ENCODE measurements around the gene PARP4. TPM values are rescaled to one million over a fixed set of nuclear protein-coding genes. Genes with fewer than 3 reads are reported as not detected.

Gene PARP4
- 47.0 TPM for total RNA-seq

GRCh38 chr13:24512197-24512907 is at the start of gene PARP4:
Gene PARP4 (minus strand): TSS chr13:24512778. CDS start chr13:24503776, 9,002 bp downstream.

Other genes starting within 250 kb of the PARP4 start
- gene C1QTNF9, start 203.2 kb downstream of the PARP4 start, total RNA-seq, result 0.38 TPM
- 0.38 TPM for gene ATP12A, start 167.6 kb upstream of the PARP4 start, total RNA-seq

Data from camera-type eye (tissue), 1 donor.